Osteocyte (in vitro differentiated cells): ENCODE results near the gene GPC6. TPM values are rescaled to one million over a fixed set of nuclear protein-coding genes. Genes with fewer than 3 reads are reported as not detected.

Source experiments
- DNase-seq: peaks from one replicate; pipeline ENCODE4 v3.0.0; 2021; ENCODE audit warnings: mixed read lengths; ENCODE audit not compliant: unreplicated experiment; ENCODE audit errors: extremely low spot score
- H3K27ac Mint-ChIP-seq: one replicate; pipeline ENCODE4 v1.8.0; 2021; ENCODE audit warnings: mild to moderate bottlenecking, mixed read lengths; ENCODE audit not compliant: unreplicated experiment
- H3K27me3 Mint-ChIP-seq: one replicate; pipeline ENCODE4 v1.8.0; 2021; ENCODE audit warnings: mixed read lengths; ENCODE audit not compliant: unreplicated experiment
- H3K36me3 Mint-ChIP-seq: one replicate; pipeline ENCODE4 v1.8.0; 2021; ENCODE audit warnings: mixed read lengths; ENCODE audit not compliant: unreplicated experiment
- H3K4me1 Mint-ChIP-seq: one replicate; pipeline ENCODE4 v1.8.0; 2021; ENCODE audit warnings: mixed read lengths; ENCODE audit not compliant: unreplicated experiment
- H3K4me3 Mint-ChIP-seq: one replicate; pipeline ENCODE4 v1.8.0; 2021; ENCODE audit warnings: mild to moderate bottlenecking, moderate library complexity, mixed read lengths; ENCODE audit not compliant: unreplicated experiment
- H3K9me3 Mint-ChIP-seq: one replicate; pipeline ENCODE4 v1.8.0; 2021; ENCODE audit warnings: mixed read lengths; ENCODE audit not compliant: unreplicated experiment
- CTCF ChIP-seq: fragments of 200-600 bp; sonication (generic); IDR thresholded peaks from 2 replicates; pipeline ENCODE4 v1.5.0; 2021; ENCODE audit warnings: antibody characterized with exemption, mild to moderate bottlenecking, moderate library complexity
- total RNA-seq: library from RNA; stranded (reverse); gene quantifications from 2 replicates; pipeline ENCODE4 v1.2.1, GENCODE V29; 2021

The GPC6 gene
- total RNA-seq, 1 donor from 2014 or later = 125 TPM

GRCh38 chr13:93422980-93423543, 196.5 kb downstream of the GPC6 start:
- Mint-ChIP-seq H3K27me3 (no peaks in the 10 kb centered on the region), H3K36me3 (peaks cover 19% of the 10 kb centered on the region), H3K4me1 (peaks cover 32% of the 10 kb centered on the region), H3K9me3 (no peaks in the 10 kb centered on the region), H3K4me3 (no peak overlapping the region), H3K27ac (no peak overlapping the region)
- no peak for TF ChIP-seq CTCF
- no peak for DNase-seq

GRCh38 chr13:93425411-93425810, 198.8 kb downstream of the GPC6 start:
- no peak for TF ChIP-seq CTCF
- Mint-ChIP-seq H3K4me3 (no peak overlapping the region), H3K27me3 (no peaks in the 10 kb centered on the region), H3K36me3 (peaks cover 16% of the 10 kb centered on the region), H3K9me3 (no peaks in the 10 kb centered on the region), H3K4me1 (peaks cover 25% of the 10 kb centered on the region), H3K27ac (no peak overlapping the region)
- no peak for DNase-seq

- Mint-ChIP-seq H3K27me3 (no peaks in the 10 kb centered on the region), H3K27ac (no peak overlapping the region), H3K36me3 (peaks cover 7% of the 10 kb centered on the region), H3K4me1 (peaks cover 10% of the 10 kb centered on the region), H3K4me3 (no peak overlapping the region), H3K9me3 (peaks cover 2% of the 10 kb centered on the region)
- no peak for TF ChIP-seq CTCF
- DNase-seq = no peak
These were observed 203.8 kb downstream of the GPC6 start for GRCh38 chr13:93430381-93430780.

GRCh38 chr13:93435651-93436050, 209.0 kb downstream of the GPC6 start:
- no peaks in the 10 kb centered on the region for H3K27me3 Mint-ChIP-seq
- no peak for TF ChIP-seq CTCF
- peaks cover 15% of the 10 kb centered on the region for H3K4me1 Mint-ChIP-seq
- H3K27ac Mint-ChIP-seq = no peak overlapping the region
- peaks cover 2% of the 10 kb centered on the region for H3K36me3 Mint-ChIP-seq
- peaks cover 3% of the 10 kb centered on the region for H3K9me3 Mint-ChIP-seq
- H3K4me3 Mint-ChIP-seq = no peak overlapping the region
- no peak for DNase-seq

- peaks cover 3% of the 10 kb centered on the region for H3K9me3 Mint-ChIP-seq
- TF ChIP-seq CTCF = no peak
- H3K36me3 Mint-ChIP-seq = peaks cover 2% of the 10 kb centered on the region
- no peak for DNase-seq
- H3K4me1 Mint-ChIP-seq = peaks cover 15% of the 10 kb centered on the region
- H3K27ac Mint-ChIP-seq = no peak overlapping the region
- H3K27me3 Mint-ChIP-seq = no peaks in the 10 kb centered on the region
- H3K4me3 Mint-ChIP-seq = no peak overlapping the region
These were observed 210.5 kb downstream of the GPC6 start for GRCh38 chr13:93437081-93437480.
